GM19452 (cell line): ENCODE data around the gene SNX33.

Experiments used
- ATAC-seq: cut with Tn5 transposase; IDR thresholded peaks from one replicate; pipeline ENCODE4 v1.9.1; 2021; ENCODE audit not compliant: unreplicated experiment

The SNX33 gene

DNA sequence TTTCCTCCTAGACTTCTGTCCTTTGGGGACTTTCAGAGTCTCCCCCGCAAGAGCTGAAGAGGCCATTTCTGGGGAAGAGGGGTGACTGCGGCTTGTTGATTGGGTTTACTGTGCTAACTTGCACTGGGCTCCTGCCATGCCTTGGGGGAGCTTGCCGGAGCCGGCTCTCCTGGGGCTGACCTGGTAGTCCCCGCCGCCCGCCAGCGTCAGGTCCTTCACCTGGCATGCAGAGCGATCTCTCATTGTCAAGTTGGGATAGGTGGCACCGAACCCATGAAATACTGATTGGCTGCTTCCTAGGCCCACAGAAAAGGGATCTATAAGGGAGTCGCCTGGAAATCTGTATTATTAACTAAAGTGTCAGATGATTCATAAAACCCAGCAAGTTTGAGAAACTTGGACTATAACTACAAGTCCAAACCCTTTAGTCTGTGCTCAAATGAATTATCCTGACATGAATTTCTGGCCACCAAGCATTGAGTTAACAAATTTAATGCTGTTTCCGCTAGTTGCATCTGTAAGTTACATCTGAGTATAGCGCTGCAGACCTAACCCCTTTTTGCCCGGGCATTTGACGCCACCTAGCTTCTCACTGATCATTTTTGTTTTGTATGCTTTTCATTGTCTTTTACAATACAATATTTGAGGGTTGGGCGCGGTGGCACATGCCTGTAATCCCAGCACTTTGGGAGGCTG lies 7.1 kb upstream of the SNX33 start:
- ATAC-seq = peak; percentile 22

DNA sequence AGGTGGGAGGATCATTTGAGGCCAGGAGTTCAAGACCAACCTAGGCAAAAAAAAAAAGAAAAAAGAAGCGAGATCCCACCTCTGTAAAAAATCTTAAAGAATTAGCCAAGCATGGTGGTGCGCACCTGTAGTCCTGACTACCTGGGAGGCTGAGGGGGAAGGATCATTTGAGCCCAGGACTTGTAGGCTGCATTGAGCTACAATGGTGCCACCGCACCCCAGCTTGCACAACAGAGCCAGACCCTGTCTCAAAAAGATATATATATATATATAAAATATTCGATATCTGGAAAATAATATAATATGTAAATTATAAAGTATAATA lies 6.6 kb upstream of the SNX33 start:
- no peak for ATAC-seq

DNA sequence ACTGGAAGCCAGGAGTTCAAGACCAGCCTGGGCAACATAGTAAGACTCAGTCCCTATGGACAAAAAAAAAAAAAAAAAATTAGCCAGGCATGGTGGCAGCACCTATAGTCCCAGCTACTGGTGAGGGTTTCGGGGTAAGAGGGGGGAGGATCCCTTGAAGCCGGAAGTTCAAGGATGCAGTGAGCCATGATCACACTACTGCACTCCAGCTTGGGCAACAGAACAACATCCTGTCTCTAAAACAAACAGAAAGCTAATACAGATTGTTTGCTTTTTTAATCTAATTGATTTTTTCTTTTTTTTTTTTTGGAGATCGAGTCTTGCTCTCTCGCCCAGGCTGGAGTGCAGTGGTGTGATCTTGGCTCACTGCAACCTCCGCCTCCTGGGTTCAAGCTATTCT lies 6.1 kb upstream of the SNX33 start:
- ATAC-seq = no peak

DNA sequence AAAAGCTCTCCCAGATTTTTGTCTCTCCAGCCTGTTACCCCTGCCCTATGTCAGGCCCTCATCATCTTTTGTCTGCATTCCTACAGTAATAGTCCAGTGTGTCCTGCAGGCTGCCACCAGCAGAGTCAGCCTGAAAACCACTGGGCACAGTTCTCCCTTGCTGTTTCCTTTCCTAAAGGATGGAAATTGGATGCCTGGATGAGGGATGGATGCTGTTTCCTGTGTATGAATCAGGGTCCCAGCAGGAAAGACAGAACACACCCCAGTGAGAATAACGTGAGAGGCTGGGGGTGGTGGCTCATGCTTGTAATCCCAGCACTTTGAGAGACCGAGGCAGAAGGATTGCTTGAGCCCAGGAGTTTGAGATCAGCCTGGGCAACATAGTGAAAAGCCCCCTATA lies 3.3 kb upstream of the SNX33 start:
- ATAC-seq = no peak

DNA sequence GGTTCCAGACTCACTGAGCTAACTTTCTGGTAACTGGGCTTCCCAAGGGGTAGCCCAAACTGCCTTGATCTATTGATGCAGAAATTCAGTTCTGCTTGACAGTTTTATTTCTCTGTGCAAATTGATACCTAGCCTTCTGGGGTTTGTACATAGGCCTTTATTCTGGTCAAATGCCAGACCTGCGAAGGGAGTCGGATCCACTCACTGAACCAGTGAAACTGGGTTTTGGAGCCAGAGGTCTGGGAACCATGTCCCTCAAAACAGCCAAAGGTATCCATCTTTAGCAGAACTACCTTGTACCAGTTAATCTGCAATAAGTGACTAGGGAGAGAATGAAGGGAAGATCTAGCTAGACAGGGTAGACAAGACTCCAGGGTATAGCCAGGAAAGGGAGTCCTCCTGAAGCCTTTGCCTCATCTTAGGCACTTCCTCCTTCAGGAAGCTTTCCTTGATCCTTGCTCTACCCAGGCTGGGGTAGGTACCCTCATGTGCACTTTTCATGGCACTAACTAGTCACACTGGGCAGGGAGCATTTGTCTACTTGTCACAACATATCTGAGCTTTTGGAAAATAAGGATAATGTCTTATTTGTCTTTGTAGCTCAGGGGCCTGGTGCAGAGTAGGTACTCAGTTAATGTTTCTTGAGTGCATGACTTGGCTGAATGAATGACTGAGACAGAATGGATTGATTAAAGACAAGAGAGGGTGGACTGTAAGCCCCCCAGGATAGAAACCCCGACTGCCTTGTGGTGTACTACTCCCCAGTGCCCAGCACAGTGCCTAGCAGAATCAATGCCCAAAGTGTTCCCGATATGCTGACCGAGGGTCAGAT lies 1.4 kb upstream of the SNX33 start:
- no peak for ATAC-seq

DNA sequence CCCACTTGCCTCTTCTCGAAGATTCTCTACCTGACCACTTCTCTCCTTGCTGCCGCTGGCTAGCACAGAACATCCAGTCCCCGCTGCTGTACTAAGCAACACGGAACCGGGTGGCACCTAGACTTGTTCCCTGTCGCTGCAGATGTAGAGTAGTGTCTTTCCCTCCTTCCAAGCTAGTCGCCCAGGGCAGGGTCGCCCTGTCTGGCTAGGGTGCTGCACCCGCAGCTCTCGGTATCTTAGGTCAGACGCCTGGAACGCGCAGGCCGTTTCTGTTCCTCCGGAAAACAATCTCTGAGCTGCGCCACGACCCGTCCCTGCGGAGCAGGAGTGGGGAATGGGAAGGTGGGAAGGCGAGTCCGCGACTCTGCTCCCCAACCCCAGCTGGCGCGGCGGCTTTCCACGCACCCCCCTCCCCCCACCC lies 758 bp upstream of the SNX33 start:
- no peak for ATAC-seq

DNA sequence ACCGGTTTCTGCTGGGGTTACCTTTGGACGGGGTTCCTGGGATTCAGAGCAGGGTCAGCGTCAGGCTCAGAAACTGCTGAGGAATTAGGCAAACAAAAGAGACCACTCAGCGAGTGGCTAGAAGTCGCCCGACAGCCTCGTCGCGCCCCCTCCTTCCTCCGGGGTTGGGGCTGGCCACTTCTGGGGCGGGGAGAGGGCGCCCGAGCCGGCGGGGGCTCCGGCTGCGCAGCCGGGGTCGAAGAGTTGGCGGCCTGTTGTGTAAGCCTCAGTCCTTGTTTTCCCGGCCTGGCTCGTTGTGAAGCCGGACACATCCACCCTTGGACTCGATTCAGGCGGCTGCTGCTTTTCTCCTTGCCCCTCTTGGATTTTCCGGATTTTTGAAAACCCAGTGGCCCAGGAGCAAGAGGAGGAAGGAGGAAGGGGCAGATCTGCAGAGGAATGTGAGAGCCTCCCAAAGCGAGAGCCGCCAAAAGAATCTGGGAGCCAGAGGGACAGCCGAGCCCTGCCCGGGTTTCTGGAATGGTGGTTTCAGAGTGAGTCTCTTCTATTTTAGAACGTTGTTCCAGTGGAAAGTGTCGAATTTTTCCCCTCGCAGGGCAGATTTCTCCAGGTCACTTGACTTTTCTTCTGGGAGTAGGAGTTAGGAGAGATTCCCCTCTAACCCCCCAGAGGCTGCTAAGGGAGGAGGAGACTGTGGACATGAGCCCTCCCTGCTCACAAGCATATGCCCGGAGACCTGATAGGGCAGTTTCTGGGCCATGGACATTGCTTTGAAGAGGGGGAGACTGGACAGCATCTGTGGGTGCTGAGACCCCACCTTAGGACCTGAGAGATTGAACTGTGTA lies 666 bp downstream of the SNX33 start:
- no peak for ATAC-seq

DNA sequence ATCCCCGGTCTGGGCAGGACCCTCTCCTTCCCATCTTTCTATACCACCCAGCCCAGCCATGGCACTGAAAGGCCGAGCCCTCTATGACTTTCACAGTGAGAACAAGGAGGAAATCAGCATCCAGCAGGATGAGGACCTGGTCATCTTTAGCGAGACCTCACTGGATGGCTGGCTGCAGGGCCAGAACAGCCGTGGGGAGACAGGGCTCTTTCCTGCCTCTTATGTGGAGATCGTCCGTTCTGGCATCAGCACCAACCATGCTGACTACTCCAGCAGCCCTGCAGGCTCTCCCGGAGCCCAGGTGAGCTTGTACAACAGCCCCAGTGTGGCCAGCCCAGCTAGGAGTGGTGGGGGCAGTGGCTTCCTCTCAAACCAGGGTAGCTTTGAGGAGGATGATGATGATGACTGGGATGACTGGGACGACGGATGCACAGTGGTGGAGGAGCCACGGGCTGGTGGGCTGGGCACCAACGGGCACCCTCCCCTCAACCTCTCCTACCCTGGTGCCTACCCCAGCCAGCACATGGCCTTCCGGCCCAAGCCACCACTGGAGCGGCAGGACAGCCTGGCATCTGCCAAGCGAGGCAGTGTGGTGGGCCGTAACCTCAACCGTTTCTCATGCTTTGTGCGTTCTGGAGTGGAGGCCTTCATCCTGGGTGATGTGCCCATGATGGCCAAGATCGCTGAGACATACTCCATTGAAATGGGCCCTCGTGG lies 1.5 kb downstream of the SNX33 start:
- no peak for ATAC-seq

DNA sequence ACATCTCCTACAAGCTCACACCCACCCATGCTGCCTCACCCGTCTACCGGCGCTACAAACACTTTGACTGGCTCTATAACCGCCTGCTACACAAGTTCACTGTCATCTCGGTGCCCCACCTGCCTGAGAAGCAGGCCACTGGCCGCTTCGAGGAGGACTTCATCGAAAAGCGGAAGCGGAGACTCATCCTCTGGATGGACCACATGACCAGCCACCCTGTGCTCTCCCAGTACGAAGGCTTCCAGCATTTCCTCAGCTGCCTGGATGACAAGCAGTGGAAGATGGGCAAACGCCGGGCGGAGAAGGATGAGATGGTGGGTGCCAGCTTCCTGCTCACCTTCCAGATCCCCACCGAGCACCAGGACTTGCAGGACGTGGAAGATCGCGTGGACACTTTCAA lies 2.1 kb downstream of the SNX33 start:
- no peak for ATAC-seq

DNA sequence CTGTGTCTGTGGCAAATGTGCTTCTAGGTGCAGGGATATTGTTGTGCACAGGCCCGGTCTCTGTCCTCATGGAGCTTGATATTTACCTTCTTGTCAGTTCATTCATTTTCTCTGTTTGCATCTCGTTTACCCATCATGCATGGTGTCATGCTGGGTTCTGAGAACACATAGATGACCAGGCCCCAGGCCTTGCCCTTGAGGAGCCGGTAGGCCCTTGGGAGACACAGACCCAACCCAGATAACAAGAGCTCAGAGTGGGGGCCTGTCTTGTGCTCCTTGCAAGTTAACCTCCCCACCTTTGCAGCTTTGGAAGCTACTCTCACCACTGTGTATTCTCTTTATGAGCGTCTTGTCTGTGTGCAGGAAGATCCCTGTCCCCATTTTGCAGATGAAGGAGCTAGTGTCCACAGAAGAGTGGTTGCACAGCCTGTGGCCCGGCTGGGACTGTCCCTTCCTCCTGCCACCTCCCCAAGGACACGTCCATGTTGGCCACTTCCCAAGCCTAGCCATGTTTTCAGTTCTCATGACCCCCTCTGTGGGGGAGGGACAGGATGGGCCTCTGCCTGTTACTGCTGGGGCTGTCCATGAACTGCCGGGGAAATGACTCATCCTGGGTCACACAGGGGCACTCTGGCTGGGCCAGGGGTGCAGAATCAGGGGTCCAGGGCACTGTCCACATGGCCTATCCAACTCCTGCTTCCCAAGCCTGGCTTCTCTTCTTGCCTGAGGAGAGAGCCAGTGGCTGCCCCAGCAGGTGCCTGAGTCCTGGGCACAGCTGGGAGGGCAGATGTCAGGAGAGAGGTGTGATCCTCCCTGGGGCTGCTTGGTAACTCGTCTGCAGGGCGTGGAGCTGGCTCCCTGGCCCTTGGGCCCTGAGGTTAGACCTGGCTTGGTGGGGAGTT lies 3.4 kb downstream of the SNX33 start:
- ATAC-seq = no peak

DNA sequence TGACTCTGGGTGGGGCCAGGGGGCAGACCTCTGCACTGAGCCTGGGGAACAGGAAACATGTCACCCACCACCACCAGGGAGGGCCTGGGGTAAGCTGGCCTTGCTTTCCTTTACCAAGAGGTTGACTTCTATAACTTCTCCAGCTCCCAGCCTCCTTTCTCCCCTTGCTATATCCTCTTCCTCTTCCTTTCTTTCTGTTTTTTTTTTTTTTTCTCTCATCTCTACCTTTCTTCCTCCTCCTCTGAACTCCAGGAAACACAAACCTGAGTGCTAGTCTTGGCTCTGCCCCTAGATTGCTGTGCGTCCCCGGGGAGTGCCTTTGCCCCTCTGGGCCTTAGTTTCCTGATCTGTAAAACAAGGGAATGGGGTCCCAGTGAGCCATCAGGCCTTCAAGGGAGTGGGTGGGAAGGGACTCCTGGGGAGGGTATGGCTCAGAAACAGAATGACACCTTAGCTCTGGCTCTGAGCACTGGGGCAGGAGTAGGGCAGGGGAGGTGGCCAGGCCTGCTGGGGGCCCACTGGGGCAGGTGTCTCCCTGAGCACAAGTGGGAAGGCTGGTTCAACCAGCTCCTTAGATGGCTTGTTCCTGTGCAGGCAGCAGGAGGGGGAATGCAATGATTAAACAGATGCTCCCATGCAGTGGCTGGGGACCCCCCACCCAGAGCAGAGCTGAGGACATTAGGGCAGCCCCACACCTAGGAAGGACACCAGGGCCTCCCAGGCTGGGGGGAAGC lies 4.3 kb downstream of the SNX33 start:
- no peak for ATAC-seq

DNA sequence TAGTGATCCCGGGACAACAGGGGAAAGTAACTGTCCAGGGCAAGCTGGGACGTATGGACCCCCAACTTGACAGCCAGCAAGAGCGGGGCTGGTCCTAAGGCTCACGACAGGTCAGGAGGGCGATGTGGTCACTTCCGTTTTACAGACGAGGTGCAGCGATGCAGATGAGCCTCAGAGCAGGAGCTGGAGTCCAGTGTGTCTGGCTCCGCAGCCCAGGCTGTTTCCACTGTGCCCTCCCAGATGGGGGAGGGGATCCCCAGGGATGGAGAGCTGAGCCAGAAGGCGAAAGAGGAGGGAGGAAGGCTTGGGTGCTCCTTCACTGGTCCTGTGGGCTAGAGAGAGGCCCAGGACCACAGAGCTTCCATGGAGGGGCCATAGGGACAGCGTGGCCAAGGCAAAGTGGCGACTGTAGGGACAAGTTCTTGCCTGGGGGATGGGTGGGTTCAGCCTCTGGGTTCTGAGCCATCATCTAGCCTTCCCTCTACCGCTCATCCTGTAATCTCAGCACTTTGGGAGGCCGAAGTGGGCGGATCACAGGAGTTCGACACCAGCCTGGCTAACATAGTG lies 5.7 kb downstream of the SNX33 start:
- no peak for ATAC-seq

DNA sequence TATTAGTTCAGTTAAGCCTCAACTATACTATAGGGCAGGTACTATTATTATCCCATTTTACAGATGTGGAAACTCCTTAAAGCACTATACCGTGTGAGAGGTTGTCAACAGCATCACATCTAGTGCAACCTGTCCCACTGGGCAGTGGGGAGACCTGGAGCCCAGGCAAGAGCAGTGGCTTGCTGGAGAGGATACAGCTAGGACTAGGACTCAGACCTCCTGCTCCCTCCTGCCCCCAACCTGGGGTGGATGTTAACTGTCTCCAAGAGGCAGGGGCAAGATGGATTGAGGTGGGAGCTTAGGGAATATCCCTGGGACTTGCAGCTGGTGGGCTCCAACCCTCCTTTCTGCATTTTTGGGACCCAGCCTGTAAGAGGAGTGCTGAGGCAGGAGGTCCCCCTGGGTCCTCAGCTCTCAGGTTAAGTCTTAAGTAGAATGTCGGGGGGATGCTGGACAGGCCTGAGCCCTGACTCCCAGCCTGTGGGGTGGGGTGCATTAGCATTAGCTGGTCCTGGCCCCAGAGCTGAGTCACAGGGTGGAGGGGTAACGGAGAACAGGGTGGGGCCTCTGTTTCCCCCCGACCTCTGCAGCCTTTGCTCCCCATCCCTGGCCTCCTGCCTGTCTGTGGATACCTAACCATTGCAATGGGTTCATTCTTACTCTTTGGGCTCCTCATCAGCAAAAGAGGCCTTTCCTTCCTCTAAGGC lies 6.6 kb downstream of the SNX33 start:
- ATAC-seq = no peak

DNA sequence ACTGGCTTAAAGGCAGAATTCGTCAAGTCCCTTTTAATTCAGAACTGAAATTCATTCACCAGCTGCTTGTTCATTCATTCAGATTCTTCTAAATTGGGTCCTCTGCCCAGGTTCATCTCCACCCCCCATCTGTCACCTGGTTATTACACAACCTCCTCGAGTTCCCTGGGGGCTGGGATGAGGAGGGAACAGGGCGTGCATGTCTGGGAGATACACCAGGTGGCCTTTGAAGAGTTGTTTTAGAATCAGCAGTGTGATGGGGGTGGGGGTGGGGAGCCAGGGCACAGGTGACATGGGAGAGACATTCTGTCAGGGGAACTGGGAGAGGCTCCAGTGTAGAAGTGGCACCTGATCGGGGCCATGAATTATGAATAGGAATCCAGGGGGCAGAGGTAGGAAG lies 8.2 kb downstream of the SNX33 start:
- ATAC-seq = no peak

DNA sequence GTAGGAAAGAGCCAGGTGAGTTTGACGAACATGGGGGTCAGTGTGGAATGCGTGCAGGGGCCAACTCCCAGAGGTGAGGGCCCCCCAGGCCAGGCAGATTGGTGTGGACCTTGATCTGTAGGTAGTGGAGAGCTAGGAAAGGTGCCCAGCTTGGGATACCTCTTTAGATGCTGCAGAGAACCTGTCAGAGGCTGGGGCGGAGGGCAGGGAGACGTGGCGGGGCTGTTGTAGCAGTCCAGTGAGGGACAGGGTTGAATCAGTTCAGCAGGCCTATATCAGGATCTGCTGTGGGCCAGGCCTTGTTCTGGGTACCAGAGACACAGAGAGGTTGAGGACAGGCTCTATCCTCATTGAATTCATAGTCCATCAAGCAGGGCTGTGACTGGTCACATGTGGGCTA lies 8.6 kb downstream of the SNX33 start:
- ATAC-seq = no peak

DNA sequence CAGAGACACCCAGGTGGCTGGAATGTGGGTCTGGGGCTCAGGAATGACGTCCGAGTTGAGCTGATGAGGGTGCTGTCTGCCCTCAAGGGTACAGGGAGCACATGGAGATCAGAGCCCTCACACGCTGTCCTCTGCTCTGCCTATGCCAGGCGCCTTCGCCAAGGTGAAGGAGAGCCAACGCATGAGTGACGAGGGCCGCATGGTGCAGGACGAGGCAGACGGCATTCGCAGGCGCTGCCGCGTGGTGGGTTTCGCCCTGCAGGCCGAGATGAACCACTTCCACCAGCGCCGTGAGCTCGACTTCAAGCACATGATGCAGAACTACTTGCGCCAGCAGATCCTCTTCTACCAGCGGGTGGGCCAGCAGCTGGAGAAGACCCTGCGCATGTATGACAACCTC lies 9.1 kb downstream of the SNX33 start:
- no peak for ATAC-seq

DNA sequence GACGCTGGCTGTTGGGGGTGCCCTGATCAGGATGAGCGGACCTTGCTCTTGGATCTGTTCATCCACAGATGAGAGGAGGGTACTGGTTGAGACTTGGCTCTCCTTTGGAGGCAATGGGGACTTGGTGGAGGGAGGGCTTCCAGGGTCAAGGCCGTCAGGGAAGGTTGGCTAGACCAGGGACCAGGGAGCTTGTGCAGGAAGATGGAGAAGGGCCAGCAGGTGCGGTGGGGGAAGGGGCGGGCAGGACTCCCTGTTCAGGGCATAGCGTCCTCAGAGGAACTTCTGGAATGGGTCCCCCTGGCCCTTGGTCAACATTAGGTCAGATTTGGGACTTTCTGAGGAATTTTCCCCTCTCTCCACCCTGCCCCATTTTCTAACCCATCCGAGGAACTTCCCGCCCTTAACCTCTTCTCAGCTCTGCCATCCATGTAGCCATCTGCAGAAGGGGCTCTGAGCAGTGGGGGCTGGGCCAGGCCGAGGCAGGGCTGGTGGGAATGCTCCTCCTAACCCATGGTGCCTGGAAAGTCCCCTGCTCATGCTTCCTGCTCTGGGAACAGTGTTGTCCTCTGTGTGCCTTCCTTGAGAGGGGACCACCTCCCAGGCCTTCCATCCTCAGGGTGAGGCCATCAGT lies 11.5 kb downstream of the SNX33 start:
- ATAC-seq = no peak
